GM12801 (cell line): ENCODE results near the gene GHR.

Experiments used
- CTCF ChIP-seq: IDR thresholded peaks from one replicate; pipeline ENCODE4 v1.5.1; 2011; ENCODE audit warnings: control low read depth; ENCODE audit not compliant: insufficient read length; ENCODE audit errors: extremely low read depth

Gene GHR

GRCh38 chr5:42715785-42716184 is 292.5 kb downstream of the GHR start:
- TF ChIP-seq CTCF, result no peak

GRCh38 chr5:42718591-42718990 is 295.4 kb downstream of the GHR start:
- no peak for TF ChIP-seq CTCF

GRCh38 chr5:42719034-42719433 is 295.8 kb downstream of the GHR start:
- TF ChIP-seq CTCF, result no peak

- no peak for TF ChIP-seq CTCF
Observed at GRCh38 chr5:42720251-42720650, 297.0 kb downstream of the GHR start.

- TF ChIP-seq CTCF, result no peak
Observed at GRCh38 chr5:42721484-42721883, 298.2 kb downstream of the GHR start.

GRCh38 chr5:42740920-42741319 is 317.7 kb downstream of the GHR start:
- no peak for TF ChIP-seq CTCF

GRCh38 chr5:42745426-42745825 is 322.2 kb downstream of the GHR start:
- TF ChIP-seq CTCF, result no peak

- TF ChIP-seq CTCF, result no peak
Observed at GRCh38 chr5:42745856-42746255, 322.6 kb downstream of the GHR start.
